ENCODE results near the gene PEPD.

PEPD gene

DNA sequence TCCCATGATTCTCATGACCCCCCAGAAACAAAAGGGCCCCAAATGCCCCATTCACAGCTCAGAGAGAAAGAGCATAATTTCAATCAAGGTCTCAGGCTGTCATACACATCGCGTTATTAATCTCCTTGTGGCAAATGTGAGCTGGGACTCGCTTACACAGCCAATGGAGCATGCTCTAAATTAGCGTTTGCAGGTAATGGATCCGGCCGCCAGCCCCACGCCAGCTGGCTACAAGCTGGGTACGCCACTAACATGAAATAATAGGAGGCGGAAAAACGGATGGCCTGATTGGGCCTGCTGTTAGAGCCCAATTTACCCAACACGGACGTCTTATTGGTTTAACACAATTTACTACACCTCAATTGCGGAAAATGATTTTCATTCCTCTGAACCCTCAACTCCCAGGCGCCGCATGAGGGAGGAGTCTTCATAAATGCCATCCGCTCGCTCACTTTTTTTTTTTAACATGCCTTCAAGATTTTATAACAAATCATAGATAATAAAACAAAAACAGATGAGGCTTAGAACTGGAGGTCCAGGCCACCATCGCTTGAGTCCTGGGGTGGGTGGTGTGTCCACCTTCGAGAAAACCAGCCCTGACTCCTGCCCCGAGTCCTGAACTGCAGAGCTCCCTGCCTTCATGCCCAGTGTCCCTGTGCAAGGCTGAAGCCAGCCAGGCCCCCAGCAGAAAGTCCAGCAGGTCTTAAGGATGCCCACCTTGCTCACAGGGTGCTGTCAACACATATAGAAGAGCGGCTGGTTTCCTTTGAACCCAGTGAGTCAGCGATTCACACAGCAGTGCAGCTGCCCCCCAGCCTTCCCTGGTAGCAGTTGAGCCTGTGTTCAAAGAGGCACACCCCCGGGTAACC is 62.1 kb downstream of the PEPD start:
- no peak for DNase-seq (ENCODE audit: low spot score)

DNA sequence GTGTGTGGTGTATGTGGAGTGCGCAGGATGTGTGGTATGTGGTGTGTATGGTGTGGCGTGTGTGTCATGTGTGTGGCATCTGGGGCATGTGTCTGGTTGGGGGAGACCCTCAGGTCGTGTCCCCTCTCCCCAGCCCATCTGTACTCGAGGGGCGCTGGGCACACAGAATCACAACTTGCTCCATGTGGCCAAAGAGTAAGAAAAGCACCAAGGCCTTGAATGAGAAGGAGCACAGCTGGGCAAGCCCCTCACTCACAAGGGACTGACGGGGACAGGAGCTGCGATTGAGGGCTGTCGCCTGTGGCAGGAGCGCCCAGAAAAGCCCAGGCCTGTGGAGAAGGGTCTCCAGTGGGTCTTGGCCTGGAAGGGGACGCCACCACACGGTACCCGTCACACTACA is 62.8 kb downstream of the PEPD start:
- DNase-seq (ENCODE audit: low spot score): no peak

DNA sequence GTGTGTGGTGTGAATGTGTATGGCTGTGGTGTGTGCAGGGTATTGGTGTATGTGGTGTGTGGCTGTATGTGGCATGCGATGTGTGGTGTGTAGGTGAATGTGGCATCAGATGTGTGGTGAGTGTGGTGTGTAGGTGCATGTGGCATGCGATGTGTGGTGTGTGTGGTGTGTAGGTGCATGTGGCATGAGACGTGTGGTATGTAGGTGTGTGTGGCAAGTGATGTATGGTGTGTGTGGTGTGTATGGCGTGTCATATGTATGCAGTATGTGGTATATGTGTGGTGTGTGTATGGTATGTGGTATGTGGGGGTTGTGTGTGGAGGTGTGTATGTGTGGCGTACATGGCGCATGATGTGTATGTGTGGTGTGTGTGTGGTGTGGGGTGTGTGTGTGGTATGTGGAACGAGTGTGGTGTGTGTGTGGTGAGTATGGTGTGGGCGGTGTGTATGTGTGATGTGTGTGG is 63.4 kb downstream of the PEPD start:
- no peak for DNase-seq (ENCODE audit: low spot score)

DNA sequence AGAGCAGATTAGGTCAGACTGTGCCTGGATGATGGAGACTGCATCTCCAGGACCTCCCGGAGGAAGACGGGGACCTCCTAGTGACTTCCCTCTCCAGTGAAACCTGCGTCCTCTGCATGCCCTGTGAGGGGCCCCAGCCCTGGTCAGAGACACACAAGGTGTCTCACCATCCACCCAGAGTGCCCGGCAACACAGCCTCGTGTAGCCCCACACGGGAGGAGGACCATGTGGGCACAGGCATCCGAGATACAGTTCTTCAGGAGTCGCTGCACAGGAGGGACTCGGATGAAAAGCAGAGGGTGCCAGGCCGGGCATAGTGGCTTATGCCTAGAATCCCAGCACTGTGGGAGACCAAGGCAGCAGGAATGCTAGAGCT is 64.8 kb downstream of the PEPD start:
- no peak for DNase-seq (ENCODE audit: low spot score)

DNA sequence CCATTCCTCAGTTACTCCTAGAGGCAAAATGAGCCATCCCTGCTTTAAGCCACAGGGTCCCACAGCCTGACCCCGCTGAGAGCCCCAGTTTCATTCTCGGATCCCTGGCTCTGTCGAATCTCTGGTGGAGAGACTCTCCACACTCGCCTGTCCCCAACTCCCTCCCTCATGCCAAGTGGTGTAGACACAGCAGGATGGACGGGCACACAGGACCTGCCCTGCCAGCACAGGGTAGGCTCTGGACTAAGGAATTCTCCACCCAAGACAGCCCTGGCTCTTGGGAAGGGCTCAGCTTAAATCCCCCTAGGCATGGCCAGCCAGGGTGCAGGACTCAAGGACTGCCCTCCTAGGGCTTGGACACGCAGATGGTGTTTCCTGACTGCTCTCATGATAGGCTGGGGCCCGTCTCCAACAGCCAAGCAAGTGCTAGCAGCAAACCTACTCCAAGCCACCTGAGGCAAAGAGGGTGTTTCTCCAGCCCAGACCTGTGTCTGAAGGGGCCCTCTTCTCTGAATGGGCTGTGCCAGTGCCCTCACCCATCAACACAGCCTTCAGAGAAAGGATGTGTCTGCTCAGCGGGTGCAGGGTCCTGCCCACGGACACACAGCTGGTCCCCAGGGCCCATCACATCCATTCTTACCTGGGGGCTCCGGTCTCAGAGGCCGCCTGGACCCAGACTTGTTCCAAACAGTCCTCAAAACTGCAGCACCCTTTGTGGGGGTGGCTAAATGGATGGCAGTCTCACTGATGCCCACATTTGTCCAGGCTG is 65.3 kb downstream of the PEPD start:
- DNase-seq (ENCODE audit: low spot score): no peak

DNA sequence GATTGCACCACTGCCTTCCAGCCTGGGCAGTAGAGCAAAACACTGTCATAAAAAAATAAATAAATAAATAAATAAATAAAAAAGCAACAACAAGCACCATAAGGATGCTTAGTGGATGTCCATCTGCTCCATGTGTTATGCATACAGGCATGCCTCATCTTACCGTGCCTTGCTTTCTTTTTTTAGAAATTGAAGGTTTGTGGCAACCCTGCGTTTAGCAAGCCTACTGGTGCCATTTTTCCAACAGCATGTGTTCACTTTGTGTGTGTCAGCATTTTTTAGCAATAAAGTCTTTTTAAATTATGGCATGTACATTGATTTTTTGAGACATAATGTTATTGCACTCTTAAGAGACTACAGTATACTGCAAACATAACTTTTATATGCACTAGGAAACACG is 68.3 kb downstream of the PEPD start:
- DNase-seq (ENCODE audit: low spot score): no peak

DNA sequence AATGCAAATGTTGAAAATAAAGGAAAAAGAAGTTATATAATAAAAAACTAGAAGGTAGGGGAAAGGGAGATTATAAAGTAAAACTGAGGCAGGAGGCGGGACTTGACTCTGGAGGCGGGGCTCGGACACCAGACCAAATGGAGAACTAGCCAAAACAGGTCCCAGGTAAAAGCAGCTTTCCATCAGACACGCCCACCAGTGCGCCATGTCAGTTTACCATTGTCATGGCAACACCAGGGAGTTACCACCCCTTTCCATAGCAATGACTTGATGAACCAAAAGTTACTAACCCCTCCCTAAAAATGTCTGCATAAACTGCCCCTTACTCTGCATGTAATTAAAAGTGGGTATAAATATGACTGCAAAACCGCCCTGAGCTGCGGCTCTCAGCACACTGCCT is 70.9 kb downstream of the PEPD start:
- no peak for DNase-seq (ENCODE audit: low spot score)

DNA sequence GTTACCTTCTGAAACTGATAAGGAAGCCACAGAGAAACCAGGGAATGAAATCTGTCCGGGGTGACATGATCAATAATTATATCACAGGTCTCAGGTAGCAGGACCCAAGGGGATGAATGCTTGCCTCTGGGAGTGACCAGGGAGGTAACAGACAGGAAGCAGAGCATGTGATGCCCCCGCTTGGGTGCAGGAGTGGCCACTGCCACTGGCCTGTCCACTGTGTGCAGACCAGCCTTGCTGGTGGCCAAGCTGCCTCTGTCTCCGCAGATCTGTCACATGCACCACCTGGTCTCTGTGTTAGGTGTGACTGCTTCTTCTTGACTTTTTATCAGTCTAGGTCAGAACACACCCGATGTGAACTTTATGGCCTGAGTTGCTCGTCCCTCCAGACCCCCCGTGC is 71.8 kb downstream of the PEPD start:
- no peak for DNase-seq (ENCODE audit: low spot score)

DNA sequence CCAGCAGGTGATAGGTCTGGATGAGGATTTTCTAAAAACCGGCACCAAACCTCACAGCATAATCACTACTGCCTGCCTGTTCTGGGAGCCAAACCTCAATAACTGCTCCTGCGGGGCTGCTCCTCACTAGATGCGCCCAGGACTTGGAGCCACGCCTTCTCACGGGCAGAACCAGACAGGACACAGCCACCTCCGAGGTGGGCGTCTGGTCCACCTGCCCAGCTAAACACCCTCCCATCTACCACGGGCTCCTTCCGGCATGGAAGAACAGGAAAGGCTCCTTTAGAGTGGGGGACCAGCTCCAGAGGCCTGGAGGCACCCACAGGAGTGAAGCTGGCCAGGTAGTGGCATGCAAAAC is 73.5 kb downstream of the PEPD start:
- no peak for DNase-seq (ENCODE audit: low spot score)

DNA sequence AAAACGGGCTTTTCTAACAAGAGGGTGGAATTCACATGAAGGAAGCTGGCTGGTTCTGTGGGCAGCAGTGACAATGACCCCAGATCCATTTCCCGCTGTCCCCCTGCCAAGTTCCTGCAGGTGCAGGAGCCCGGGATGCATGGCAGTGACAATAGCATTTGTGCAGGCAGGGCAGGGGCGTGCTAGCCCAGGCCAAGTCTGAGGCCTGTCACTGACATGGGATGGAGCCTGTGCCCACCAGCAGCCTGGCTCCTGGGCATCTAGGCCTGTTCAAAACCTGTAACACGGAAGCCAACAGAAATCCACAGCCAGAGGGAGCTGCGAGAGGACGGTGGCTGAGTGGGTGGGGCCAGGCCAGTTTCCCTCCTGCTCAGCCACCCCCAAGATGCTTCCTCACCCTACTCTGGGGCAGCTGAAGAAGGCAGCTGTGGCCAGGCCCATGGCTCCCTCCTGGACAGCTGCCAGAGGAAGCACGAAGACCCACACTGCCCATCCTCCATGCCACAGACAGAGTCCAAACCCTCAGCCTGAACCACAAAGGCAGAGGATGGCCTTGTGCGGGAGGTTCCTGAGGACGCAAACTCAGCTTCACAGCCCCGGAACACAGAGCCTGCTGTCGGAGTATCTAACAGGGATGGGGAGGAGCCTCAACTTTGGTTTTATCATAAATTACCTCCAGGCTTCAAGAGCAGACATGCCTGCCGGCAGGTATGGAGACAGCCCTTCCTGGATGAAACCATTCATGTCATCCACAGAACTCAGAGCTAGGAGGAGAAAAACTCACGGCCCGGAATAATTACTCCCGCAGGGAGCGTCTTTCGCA is 74.0 kb downstream of the PEPD start:
- no peak for DNase-seq (ENCODE audit: low spot score)

DNA sequence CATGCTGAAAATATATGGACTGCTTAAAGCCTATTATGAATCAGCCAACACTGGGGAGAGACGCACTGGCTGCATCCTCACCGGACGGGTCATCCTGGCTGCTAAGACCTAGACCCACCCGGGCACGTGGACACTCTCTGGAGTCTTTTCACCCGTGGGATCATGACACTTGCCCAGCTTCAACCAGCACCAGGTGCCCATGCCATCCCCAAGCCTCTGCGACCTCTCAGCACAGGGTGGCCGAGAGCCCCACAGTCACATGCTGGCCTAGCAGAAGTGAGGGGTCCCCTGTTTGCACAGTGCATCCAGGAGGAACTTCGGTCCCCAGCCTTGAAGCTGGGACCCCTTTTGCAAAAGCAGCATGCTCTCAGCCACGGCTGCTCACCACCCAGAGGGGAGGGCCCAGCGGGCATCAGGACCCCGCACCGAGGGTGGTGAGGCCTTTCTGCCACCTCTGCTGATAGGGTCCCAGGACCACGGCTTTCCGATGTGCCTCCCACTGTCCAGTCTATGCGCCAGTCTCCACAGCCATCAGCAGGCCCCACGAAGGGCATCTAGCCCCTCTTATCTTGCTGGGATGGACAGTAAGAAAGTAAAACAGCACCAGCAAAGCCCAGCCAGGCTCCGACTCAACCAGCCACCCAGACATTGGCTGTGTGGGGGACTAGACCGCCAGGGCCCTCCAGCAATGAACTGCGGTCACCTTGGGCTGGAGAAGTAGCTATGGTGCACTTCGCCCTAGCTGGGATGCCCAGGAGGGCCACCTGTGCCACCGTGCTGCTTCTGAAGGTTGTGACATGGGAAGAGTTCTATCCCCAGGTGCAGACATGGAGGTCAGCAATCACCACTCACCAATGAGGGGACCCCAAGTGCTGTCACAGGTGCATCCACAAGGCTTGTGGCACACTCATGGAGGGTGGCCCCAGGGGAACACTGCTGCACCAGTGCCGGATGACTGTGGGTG is 75.0 kb downstream of the PEPD start:
- no peak for DNase-seq (ENCODE audit: low spot score)

DNA sequence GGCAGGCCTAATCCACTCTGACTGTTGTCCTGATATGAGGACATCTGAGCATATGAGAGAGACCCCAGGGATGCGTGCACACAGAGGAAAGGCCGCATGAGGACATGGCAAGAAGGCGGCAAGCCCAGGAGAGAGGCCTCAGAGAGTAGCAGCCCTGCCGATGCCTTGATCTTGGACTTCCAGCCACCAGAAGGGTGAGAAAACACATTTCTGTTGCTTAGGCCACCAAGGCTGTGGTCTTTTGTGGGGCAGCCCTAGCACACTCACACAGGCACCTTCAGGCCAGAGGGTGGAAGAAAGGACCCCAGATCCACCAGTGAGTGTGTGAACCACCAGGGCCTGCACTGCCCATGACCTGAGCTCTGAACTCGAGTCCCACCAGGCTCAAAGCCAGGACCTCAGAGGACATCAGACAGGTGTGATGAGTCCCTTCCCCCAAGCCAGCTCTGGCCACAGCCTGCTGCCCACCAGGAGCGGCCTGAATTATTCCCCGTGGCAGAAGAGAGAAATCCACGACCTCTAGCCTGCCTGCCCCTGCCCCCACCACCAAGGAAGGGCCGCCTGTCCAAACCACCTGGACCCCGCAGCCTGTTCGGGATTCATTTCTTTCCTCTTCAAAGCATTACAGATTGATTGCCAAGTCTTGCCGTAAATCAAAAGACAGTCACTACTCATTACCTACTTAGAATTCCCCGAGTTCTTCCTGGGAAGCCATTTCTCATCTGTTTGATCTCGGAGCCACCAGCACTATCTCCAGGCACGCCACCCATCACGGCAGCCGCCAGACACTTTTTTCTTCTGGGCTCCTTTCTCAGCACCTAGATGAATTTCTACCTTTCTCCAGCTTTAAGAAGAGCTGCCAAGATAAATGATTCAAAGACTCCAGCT is 75.9 kb downstream of the PEPD start:
- DNase-seq (ENCODE audit: low spot score): no peak

DNA sequence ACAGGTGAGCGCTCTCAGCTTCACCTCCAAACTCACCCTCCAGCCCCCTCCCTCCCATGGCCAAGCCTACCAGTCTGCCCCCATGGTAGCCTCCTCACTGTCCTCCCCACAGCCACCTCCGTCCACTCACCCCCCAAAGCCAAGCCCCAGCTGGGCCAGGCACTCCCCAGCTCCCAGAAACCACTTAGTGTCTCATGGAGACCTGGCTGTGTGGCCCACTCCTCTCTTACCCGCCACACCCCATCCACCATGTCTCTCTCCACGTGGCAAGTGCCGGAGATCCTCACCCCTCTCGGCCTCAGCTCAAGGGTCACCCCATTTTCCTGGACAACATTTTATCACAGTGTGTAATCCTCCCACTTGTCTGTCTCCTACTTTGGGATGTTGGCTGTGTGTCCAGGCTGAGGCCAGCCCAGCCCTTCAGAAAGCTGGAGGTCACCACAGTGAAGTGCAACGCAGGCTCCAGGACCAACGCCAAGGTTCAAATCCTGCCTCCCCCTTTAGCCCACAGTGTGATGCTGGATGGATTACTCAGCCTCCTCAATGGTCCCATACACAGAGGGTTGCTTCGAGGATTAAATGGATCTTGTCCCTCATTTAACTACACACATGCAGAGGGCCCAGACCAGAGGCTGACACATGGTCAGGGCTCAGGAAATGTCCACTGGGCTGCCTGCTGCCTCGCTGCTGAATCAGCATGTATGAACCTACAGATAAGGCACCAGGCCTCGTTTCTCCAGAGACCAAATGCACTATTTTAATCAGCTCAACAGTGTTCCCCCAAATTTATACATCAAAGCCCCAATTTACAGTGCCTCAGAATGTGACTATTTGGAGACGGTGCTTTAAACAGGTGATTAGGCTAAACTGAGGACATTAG is 76.8 kb downstream of the PEPD start:
- no peak for DNase-seq (ENCODE audit: low spot score)

DNA sequence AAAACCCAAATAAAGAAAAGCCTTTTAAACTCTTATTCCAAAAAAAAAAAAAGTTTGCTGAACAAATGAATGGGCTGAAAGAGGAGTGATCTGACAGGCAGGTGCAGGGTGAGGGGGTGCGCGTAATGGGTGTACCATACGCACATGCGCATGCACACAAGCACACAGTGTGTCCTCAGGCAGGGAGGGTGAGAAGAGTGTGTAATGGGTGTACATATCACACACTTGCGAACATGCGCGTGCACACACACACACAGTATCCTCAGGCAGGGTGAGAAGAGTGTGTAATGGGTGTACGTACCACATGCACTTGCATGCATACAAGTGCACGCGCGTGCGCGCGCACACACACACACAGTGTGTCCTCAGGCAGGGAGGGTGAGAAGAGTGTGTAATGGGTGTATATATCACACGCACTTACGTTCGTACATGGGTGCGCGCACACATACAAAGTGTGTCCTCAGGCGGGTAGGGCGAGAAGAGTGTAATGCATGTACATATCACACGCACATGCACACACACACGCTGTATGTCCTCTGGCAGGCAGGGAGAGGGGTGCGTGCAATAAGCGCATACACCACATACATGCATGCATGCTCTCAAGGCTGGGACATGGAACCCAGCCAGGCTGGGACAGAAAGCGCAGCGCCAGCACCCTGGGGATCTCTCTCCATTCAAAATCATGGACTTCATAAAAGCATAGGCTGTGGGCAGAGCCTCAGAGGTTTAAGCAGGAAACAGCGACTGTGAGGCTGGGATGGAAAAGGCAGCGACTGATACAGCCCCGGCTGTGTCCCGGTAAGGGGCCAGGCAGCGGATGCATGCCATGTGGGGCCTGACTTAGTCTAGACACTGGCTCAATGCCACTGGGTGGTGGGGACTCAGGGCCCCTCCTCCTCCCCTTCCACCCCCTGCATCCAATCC is 77.7 kb downstream of the PEPD start:
- no peak for DNase-seq (ENCODE audit: low spot score)

DNA sequence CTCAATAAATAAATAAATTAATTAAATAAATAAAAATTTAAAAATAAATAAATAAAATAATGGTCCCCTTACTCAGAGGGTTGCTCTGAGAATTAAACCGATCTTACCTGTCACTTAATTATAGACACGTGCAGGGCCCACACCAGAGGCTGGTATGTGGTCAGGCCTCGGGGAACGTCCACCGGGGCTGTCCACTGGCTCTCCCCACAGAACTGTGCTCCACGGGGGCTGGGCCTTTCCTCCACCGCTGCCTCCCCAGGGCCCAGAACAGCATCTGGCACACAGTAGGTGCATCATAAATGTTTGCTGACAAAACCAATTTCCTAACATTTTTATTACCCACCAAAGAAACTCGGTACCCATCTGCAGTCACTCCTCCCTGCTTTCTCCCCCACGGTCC is 78.9 kb downstream of the PEPD start:
- no peak for DNase-seq (ENCODE audit: low spot score)

DNA sequence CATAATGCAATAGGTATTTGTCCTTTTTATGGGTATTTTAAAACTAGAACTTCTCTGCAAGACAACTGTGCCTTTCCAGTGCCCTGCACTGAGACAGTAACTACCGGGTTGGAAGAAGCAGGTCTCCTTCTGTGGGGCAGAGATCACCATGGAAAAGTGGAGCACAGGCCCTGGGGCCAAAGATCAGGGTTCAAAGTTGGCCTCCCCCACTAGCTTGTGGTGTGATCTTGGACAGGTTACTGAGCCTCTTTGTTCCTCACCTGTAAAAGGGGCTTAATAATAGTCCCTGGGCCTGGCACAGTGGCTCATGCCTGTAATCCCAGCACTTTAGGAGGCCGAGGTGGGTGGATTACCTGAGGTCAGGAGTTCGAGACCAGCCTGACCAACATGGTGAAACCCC is 79.8 kb downstream of the PEPD start:
- no peak for DNase-seq (ENCODE audit: low spot score)

DNA sequence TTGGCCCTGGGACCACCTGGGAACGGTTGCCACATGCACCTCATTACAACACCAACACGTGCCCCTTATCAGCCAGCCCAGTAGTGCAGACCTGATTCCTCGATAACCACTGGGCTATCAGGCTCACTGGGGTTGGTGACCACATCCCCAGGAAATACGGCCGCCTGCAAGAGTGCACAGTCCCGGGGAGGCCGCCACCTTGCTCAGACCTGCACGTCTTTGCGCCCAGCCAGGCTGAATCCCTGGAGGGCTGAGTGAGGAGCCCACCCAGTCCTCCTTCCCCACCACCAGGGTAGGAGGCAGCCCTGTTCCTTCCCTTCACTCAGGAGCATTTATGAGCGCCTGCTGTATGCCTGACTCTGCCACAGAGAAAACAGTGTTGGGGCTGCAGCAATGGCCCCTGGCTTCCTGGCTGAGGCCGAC is 80.3 kb downstream of the PEPD start:
- no peak for DNase-seq (ENCODE audit: low spot score)

DNA sequence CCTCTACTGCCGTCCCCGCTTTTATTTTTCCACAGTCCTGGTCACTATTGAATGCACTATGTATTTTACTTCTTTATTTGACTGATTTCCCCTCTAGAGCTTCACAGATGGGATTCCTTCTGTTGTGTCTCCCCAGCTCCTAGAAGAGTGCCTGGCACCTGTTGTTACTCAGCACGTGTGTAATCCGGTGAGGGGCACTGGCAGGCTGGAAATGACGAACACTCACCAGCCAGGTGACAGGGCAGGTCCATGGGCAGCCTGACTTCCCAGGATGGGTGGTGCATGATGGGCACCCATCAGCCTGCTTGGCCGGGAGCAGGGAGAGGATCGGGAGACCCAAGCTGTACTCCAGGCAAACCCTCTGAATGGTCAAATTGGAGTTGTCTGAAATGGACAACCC is 80.9 kb downstream of the PEPD start:
- DNase-seq (ENCODE audit: low spot score): no peak
